Fibroblast of mammary gland (primary cell): Measurements from ENCODE around the gene PLEKHA6.
A peak's percentile ranks its signal among the peaks of the same experiment; 100 is the strongest.

Source experiments
- DNase-seq: peaks from one replicate; pipeline ENCODE4 v3.0.0-alpha.2; 2010; ENCODE audit warnings: low read depth
- H3K4me3 ChIP-seq: 2 replicates; pipeline ENCODE4 v1.5.1; 2011; ENCODE audit warnings: low read depth, mild to moderate bottlenecking, low read length, moderate library complexity; ENCODE audit not compliant: control insufficient read depth
- CTCF ChIP-seq: conservative IDR thresholded peaks from 2 replicates; pipeline ENCODE4 v1.5.1; 2011; ENCODE audit warnings: low read depth, low read length, inconsistent platforms; ENCODE audit not compliant: control insufficient read depth, insufficient read depth

PLEKHA6 gene

GRCh38 chr1:204194080-204194479, 165.6 kb downstream of the PLEKHA6 start:
- no peak for TF ChIP-seq CTCF
- DNase-seq, result no peak
- H3K4me3 ChIP-seq, result no peak overlapping the region

GRCh38 chr1:204192589-204193352, 167.0 kb downstream of the PLEKHA6 start:
- no peak for TF ChIP-seq CTCF
- no peak overlapping the region for H3K4me3 ChIP-seq
- DNase-seq, result no peak

GRCh38 chr1:204192046-204192445, 167.7 kb downstream of the PLEKHA6 start:
- H3K4me3 ChIP-seq, result no peak overlapping the region
- no peak for DNase-seq
- TF ChIP-seq CTCF, result no peak

GRCh38 chr1:204191456-204191855, 168.3 kb downstream of the PLEKHA6 start:
- H3K4me3 ChIP-seq, result no peak overlapping the region
- no peak for DNase-seq
- TF ChIP-seq CTCF, result no peak

- DNase-seq, result peak; percentile 69
- TF ChIP-seq CTCF, result no peak
- no peak overlapping the region for H3K4me3 ChIP-seq
Measured at GRCh38 chr1:204190212-204191211, 169.2 kb downstream of the PLEKHA6 start.

GRCh38 chr1:204188959-204189639, 170.6 kb downstream of the PLEKHA6 start:
- TF ChIP-seq CTCF, result no peak
- H3K4me3 ChIP-seq, result no peak overlapping the region
- DNase-seq, result no peak
